GM03348 (cell line): ENCODE measurements around the gene RNU6-1.
A peak's percentile ranks its signal among the peaks of the same experiment; 100 is the strongest.

Experiments
- DNase-seq: peaks from one replicate; pipeline ENCODE4 v3.0.0; 2012; ENCODE audit warnings: low spot score

The RNU6-1 gene

DNA sequence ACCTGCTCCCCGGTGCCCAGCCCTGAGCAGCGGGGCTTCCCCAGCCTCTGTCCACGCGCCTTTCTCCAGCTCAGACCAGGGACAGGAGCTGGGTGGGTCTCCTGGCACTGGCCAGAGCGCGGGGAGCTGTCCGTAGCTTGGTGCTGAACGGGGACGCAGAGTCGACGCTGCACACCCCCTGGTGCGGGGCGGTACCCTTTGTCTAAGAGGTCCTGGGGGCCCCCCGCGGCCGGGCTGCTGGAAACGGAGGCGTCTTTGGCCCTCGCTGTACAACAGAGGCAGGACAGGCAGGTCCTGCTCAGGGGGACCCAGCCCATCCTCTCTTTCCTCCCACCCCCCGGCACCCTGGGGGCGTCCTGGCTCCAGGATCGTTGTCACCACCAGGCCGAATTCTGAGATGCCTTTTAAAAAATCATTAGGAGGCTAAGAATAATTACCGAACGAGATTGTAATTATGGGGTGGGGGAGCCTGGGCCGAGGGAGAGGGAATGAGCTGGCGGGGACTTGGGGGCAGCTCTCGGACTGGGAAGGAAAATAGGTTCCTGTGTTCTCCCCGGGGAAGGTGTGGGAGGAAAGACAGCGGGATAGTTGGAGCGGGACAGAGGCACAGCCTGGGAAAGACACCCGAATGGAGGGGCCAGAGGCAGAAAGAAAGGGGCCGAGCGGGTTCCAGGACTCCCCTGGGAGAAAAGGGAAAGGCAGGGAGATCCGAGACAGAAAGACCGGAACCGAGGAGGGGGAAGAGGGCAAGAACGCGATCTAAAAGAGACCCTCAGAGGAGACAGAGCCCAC, 18.7 kb downstream of the RNU6-1 start:
- peak; percentile 84 for DNase-seq

DNA sequence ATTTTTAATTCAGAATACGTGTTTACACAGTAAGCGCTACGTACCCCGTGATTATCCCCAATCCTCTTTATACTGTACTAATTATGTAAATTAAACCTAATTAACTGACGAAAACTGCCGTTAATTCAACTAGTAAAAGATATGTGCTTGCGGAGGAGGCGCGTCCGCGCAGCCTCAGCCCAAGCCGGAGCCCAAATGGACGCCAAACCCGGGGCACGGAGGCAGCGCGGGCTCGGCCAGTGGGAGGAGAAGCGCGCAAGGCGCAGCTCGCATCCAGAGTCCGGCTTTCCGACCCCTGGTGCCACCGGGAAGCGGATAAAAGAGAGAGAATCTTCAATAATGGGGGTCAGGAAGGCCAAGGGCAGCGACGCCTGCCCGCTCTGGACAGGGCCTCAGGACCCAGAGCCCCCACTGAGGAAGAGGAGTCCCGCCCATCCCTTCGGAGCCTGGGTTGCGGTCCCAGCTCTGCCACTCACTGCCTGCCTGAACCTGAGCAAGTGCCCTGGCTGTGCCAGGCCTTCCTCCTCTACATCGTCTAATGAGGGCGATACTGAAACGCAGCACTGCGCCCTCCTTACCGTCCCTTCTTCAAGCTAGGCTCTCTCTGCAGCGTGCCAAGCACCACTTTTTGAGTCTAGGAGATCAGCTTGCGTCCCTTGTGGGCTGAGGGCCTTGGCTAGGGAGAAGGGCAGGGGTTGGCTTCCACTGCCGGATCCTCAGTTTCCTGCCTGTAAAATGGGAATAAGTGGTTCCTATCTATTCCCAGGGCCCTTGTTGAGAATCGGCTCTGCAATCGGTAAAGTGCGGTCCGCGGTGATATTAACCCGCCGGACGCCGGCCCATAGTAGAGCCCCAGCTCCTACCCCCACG, 19.5 kb downstream of the RNU6-1 start:
- DNase-seq = no peak

DNA sequence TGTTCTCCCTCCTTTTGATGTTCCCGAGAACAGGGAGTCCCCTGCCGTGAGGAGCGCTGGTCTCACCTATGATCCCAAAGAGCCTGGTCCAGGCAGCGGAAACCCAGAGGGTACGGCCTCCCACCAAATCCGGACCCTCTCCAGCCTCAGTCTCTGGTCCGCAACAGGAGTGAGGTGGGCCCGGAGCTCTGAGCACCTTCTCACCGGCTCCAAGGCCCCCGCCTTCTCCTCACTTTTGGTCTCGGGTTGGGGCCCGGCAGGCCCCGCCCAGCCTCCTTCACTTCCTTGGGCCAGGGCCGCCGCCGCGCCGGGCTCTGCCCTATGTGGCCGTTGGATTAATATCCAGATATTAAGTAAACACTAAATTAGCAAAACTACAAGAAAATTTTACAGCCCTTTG, 20.2 kb downstream of the RNU6-1 start:
- no peak for DNase-seq

DNA sequence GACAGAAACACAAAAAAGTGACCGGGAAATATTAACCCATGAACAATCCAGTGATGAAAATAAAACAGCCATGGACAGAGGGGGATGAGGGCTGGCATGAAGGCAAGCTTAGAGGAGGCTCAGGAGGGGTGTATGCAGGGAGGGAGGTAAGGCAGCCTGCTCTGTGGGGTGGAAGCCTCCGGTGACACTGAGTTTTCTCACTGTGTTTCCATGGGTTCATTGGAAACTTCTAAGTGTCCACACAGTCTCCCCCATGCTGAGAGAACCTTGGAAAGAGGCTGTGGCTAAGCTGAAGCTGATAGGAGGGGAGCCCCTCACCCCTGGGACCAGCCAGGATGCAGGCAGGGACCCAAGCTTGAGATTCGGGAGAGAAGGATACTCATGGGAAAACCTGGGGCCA, 21.4 kb downstream of the RNU6-1 start:
- no peak for DNase-seq

DNA sequence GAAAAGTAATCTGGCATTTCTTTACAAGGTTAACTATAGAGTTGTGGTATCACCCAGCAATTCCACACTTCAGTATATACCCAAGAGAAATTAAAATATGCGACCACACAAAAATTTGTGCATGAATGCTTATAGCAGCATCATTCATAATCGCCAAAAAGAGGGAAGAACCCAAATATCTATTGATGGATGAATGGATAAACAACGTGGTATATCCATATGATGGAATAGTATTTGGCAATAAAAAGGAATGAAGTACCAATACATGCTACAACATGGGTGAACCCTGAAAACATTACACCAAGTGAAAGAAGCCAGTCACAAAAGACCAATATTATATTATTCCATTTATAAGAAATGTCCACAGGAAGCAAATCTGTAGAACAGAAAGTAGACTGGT, 23.2 kb downstream of the RNU6-1 start:
- DNase-seq = no peak

DNA sequence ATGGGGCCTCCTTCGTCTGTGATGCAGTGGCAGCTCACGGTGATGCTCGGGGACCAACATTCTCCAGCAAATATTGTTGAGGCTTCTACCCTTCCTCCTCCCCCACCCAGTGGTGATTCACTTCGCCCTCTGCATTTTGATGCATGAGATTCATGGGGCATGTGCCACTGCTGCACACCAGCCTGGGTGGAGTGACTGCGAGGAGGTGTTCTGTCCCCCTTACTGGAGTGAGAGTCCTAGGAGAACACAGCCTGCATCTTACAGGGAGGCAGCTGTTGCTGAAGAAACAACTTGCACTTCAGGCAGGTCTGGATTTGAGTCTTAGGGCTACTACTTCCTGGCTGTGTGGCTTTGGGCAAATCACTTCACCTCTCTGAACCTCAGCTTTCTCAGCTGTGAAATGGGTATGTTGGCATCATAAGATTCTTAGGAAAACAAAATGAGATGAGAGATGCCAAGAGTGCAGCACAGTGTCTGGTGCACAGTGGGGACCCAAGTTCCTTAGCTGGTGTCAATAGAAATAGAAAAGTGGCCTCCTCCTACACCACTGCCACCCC, 24.7 kb downstream of the RNU6-1 start:
- DNase-seq = no peak

DNA sequence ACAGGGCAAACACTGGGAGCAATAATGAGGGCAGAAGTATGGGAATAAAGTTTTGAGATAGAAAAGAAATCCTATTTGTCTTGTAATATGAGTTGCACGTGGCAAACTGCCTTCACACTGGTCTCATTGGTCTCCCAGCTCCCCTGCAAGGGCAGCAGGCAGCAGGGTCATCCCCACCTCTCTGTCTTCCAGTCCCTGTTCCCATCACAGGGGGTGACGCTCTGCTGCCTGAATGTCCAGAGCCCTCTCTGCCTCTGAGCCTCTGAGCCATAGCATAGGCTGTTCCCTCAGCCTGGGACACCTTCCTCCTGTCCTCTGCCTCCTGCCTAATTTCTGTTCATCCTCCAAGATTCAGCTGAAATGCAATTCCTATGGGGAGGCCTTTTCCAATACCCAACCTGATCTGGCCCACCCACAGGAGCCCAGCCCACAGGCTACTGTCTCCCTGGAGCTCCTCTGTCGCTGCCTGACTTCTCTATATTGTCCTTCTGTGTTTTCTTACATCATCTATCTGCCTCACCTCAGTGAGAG, 26.7 kb downstream of the RNU6-1 start:
- no peak for DNase-seq

DNA sequence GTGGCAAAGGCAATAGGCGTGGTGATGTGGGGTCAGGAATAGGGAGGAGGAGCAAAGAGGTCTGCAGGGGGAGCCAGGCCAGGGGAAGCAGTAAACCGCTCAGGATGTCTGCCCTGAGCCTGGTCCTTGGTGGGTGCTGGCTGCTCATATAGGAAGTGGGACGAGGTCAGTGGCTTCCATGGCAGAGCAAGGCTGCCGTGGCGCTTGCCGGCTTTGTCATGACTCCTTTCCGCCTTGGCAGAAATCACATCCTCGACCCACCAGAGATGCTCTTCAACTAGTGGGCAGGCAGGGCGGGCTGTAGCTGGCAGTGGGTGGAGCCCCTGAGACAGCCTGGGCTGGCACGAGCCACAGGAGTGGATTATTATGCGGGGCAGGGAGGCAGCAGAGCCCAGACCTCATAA, 27.6 kb downstream of the RNU6-1 start:
- no peak for DNase-seq

DNA sequence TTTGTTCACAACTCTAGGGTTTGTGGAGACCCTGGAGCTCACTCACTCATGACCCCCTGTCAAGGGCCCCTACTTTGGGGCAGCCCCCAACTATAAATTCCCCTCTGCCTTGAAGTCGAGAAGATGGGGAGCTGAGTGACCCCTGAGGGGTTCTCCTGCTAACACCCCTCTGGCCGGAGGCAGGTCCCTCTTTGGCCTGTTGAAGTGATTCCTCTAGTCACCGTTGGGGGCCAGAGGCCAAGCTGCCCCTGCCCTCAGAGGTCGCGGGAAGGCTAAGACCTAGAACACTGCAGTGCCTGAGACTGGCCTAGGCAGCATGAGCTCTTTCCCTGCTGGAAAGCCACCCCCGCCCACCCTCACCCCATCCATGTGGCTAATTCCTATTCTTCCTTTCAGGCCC, 30.0 kb downstream of the RNU6-1 start:
- no peak for DNase-seq

DNA sequence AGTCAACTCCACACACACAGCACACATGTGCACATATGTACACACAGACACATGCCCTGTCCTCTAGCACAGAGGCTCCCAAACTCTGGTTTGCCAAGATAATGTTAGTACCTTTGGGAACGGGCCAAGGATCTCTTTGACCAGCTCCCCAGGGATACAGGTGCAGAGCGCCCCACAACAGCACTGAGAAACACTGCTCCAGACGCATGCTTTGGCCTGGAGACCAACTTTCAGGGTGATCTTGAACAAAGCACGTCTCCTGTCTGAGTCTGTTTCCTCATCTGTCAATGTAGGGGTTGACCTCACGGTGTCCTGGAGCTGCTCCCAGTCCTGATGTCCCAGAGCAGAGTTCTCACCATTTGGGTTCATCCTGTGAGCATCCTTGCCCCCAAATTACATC, 30.4 kb downstream of the RNU6-1 start:
- DNase-seq = no peak

DNA sequence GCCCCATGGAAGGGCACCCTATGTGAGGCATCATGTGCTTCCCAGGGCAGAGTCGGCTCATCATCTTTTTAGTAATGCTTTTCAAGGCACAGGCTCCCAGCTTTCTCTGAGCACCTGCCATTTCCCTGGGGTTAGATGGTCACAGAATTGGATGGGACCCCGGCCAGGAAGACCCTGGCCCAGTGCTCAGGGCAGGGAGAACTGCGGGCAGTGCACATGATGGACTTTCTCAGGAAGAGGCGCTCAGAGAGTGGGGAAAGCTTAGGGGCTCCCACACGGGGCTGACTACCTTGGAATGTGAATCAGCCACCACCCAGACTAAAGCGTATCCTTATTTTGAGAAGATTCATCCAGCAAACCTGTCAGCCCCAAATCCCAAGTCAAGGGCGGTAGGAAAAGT, 31.0 kb downstream of the RNU6-1 start:
- DNase-seq = no peak

DNA sequence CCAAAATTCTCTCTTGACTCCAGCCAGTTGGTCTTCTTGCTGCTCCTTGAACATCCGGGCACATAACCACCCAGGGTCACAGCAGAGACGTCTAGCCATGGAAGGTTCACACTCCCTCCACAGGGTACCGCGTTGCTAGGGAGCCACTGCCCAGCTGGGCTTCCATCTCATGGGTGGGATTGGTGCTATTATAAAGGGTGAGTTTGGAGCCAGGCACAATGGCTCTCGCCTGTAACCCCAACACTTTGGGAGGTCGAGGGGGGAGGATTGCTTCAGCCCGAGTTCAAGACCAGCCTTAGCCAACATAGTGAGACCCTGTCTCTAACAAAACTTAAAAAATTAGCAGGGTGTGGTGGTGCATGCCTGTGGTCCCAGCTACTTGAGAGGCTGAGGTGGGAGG, 32.0 kb downstream of the RNU6-1 start:
- no peak for DNase-seq

DNA sequence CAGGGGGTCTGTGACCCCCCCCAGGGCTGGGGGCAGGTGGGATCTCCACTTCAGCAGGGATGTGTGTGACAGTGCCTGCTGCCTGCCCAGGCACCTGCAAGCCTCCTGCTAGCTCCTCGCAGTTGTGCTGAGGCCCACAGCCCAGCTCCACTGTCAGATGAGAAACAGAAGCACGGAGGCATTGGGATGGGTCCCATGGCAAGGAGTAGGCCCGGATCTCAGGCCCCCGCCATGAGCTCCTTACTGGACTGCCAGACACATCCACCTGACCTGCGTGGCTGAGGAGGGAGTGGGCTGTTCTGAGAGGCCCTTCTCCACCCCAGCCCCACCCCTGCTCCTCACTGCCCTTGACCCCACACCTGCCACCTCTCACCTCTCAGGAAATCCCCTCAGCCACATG, 32.7 kb downstream of the RNU6-1 start:
- no peak for DNase-seq

DNA sequence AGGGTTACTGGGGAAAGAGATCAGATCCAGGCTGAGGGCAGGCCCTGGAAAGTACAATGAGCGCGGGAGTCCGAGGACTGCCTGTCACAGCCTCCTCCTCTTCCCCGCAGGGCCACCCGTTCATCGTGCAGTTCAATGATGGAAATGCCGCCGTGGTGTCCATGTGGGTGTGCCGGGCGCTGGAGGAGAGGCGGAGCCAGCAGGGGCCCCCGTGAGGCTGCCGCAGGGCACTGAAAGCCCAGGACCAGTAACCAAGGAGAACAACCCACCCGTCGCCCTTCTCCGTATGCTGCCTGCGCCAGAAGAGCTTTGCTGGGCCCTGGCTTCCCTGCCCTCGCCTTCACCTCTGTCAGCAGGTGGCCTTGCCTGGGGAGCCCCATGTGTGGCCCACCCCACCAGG, 33.3 kb downstream of the RNU6-1 start:
- no peak for DNase-seq

DNA sequence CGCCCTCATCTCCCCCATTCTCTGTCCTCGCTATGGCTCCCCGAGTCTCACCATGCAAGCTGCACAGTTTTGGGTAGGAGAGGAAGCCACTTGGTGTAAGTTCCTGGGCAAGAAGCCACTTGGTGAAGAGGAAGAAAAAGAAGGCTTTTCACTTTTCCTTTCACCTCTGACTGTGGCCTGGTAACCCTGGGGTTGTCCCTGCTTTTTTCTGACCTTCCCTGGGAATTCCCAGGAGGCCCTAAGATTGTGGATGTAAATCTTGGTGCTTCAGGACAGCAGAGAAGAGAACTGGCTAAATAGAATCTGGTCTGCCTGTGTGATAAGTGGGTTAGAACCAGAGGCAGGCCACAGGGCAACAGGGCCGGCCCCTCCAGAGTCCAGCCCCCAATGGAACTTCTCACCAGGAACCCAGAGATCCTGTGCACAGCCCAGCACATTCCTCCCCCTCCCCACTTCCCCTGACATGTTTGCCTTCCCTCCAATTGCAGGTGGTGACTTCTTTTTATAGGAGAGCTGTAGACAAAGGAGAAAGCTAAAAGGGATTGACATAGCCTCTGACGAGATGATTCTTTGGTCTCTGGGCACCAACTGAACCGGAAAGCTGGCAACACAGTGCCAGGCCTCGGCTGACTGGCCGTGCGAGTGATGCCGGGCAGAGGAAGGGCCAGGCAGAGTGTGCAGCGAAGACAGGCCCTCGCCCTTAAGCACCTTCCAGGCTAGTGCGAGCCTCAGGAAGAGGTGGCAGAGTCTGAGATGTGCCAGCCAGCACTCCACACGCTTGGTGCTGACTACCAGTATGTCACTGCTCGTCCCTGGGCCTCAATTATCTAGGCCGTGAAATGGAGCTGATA, 34.0 kb downstream of the RNU6-1 start:
- no peak for DNase-seq

DNA sequence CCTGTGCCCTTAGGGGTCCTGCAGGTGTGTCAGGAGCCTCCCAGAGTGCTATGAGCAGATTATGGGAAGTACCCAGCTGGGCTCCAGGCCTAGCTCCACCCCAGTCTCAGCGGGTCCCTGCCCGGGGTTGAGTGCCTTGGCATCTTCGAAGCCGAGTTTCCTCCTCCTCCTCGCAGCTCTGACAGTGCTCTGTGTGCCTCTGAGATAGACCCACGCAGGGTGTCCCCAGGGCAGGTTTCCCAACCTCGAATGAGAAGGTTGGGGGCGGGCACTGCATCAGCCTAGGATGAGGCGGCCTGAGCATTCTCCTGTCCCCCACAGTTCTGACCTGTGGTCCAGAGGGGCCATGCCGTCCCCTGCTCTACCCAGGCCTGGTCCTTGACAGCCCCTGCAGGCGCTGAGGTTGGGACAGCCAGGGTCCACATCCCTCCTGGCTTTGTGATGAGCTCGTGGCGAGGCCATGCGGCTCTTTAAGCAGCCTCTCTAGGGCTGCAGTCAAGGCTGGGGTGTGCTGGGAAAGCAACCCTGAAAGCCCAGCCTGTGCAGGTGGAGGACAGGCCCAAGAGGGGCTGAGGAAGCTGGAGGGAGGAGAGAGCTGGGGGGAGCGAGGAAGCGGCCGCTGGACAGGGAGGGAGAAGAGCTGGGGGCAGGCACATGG, 34.7 kb downstream of the RNU6-1 start:
- DNase-seq = no peak

DNA sequence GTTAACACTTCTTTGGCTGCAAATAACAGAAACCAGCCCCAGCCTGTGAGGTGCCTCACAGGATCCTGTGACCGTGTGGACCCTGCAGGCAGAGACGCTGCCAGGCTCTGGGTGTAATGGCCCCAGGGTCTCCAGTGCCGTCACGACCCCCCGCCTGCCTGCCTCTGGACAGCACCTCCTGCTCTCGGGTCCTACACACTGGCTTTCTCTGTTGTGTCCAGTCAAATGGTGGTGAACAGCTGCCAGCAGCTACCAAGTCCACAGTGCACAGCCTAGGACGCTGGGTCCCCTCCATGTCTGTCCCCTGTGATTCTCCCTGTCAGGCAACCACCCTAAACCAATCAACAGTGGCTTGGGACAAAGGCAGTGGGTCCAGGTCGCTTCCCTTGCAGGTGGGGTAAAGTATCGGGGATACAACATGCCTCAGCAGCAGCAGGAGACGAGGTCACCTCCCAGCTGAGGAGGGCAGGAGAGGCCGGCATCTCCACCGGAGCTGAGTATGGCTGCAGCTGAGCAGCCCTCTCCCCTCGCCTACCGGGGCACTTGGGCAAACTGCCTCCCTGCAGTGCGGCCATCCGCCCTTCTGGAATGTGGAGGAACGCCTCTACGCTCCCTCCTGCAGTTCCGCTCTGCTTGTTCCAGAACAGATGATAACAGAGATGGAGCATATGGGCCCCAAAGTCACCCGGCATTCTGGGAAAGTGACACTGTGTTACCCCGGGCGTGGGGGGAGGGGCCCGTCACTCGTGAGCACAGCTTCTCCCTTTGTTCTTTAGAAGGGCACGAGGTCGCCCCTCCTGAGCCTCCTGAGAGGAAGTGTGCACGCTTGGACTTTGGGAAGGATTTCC, 35.6 kb downstream of the RNU6-1 start:
- no peak for DNase-seq

DNA sequence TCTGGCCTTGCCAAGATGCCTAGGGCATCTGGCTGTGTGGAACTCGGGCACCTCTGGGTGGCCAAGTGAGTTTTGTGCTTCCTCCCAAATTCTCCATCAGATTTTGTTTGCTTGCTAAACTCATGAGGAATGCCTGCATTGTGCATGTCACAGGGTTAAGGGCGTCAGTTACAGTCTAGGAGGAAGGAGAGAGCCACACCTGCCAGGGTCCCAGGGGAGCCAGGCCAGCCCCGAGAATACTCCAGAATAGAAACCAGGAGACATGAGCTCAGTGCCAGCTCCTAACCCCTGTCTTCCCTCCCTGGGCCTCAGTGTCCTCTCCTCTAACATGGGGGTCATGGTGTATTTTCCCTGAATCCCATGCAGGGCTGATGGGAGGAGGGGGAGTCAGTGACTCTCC, 36.5 kb downstream of the RNU6-1 start:
- DNase-seq = no peak

DNA sequence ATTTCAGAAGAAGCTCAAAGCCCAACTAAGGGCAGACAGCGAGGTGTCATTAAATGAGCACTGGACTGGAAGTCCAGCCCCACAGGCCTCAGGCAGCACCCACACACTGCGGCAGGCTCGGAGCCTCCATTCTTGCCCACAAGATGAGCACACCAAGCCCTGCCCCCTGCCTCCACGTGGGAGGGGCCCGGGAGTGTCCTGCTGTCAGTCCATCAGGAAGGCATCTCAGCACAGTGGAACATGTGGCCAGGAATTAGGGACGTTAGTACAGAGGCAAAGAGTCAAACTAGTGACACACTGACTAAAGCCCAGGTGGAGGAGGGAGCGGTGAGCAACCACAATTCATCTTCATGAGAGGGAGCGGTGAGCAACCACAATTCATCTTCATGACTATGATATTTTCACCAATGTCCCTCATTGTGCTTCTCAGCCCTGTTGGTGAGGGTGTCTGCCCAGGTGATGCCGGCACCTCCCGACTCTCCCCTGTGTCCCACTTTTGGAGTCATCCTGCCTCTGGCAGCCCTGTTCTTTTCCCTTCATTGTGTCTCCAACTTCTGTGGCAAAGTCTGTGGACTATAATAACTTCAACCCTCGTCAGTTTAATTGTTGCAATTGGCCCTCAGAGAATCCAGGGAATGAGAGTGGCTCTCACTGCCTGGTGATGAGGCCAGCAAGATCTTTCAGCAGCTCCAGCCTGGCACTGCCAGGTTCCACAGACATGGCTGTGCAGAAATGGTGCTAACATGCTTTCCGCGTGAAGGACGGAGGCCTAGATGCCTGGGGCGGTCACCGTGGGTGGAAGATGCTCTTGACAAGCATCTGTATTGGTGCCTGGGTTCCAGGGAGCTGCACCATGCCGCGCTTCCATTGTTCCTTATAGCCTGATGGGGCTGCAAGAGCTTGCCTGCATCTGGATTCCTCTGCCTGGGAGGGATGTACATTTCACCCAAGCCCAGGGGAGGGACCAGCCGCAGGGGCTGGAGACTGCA, 37.6 kb downstream of the RNU6-1 start:
- no peak for DNase-seq
